Subcutaneous abdominal adipose tissue (tissue), 5 donors: Measurements from ENCODE around the gene GAL3ST3.

ENCODE experiments used
- H3K27ac ChIP-seq: one replicate; pipeline ENCODE4 v1.7.0; 2013; ENCODE audit warnings: low read depth, mild to moderate bottlenecking, inconsistent platforms, low read length, moderate library complexity
- H3K27me3 ChIP-seq, 5 donors: one replicate each; pipeline ENCODE4 v1.7.0; 2013; ENCODE audit warnings: low read length in 5 of 5, inconsistent platforms in 1 of 5; ENCODE audit not compliant: control insufficient read depth in 5 of 5, insufficient read depth in 4 of 5
- H3K36me3 ChIP-seq, 5 donors: one replicate each; pipeline ENCODE4 v1.7.0; 2013; ENCODE audit warnings: low read length in 5 of 5; ENCODE audit not compliant: control insufficient read depth in 5 of 5, insufficient read depth in 5 of 5
- H3K4me1 ChIP-seq, 5 donors: one replicate each; pipeline ENCODE4 v1.7.0; 2013; ENCODE audit warnings: low read length in 5 of 5, mild to moderate bottlenecking in 3 of 5, moderate library complexity in 1 of 5; ENCODE audit not compliant: control insufficient read depth in 5 of 5, insufficient read depth in 5 of 5
- H3K4me3 ChIP-seq, 5 donors: one replicate each; pipeline ENCODE4 v1.7.0; 2013; ENCODE audit warnings: low read length in 5 of 5, low read depth in 1 of 5
- H3K9ac ChIP-seq, 5 donors: one replicate each; pipeline ENCODE4 v1.7.0; 2013; ENCODE audit warnings: low read length in 5 of 5, mild to moderate bottlenecking in 4 of 5, moderate library complexity in 3 of 5
- H3K9me3 ChIP-seq, 5 donors: one replicate each; pipeline ENCODE4 v1.7.0; 2013; ENCODE audit warnings: low read length in 5 of 5; ENCODE audit not compliant: control insufficient read depth in 5 of 5
- donor health status: healthy.
- donor health status: healthy.
- donor health status: healthy.
- donor health status: healthy.
- donor health status: healthy.

Gene GAL3ST3

DNA sequence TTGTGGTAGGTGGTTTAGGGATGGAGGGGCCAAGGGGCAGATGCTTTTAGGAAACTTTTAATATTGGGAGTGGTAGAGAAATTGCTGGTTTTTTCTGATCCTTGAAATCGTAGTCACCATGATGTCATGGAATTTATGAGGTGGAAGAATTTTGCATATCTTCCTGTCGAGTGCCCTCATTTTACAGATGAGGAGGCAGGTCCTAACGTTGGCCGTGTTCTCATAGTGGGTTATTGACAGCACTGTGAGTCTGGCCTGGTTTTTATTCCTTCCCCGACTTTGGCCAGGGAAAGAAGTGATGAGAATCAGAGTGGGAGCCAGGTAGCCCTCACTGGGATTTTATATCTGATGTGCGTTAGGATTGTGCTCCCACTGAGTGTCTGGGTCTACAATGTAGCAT lies 12.3 kb upstream of the GAL3ST3 start:
- Histone ChIP-seq H3K27me3 (no peaks in the 10 kb centered on the region), H3K36me3 (peaks cover 33 to 93% (median 90%) of the 10 kb centered on the region in 5 donors), H3K9me3 (no peaks in the 10 kb centered on the region), H3K4me3 (no peak overlapping the region), H3K27ac (peak overlapping the region; percentile 27), H3K9ac (no peak overlapping the region), H3K4me1 (peaks cover 0 to 10% (median 0%) of the 10 kb centered on the region in 5 donors)

DNA sequence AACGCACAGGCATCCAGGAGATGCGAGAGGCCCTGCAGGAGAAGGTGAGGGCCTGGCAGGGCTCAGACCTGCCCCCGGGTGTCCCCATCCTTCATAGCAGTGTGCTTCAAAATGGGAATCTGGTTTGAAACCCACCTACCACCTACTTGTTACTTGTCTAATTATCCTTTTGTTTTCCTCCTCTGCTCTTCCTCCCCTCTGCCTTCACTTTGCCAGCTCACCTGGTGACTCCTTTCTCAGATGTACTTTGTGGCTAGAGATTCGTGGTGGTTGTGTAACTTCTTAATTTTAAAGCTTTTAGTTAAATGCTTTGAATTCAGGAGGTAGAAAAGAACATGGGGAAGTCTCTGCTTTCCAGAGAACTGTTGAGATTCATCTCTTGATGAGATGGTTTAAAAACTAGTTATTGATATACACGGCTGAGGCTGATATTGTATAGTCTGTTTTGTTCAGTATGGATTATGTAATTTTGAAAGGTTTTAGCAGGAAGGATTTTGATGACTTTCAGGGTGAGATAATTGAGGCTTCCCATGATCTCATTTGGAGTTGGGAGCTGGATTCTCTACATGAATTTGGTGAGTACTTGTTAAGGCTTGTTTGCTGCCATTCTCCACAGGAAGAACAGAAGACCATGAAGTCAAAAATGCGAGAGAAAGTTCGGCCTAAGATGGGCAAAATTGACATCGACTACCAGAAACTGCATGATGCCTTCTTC lies 11.2 kb upstream of the GAL3ST3 start:
- Histone ChIP-seq H3K36me3 (peaks cover 28 to 95% (median 90%) of the 10 kb centered on the region in 5 donors), H3K4me3 (no peak overlapping the region), H3K9ac (no peak overlapping the region), H3K27me3 (no peaks in the 10 kb centered on the region), H3K4me1 (peaks cover 0 to 18% (median 3%) of the 10 kb centered on the region in 5 donors), H3K9me3 (no peaks in the 10 kb centered on the region), H3K27ac (no peak overlapping the region)

DNA sequence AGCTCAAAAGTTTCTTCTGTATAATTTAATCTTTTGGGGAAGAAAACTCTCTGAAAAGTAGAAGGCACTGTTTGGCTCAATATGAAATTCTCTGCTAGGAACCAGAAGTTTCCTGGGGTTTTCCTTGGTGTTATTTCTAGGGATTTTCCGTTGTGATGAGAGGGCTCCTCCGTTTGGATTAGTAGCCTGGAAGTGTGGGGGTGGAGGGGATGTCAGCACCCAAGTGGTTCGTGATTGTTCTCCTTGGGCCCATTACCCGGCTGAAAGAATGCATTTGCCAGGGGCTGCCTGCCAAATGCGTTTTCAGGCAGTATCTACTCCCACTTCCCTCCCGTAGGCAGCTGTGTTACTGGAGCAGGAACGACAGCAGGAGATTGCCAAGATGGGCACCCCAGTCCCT lies 7.5 kb upstream of the GAL3ST3 start:
- Histone ChIP-seq H3K9ac (peak overlapping the region in 4 of 5 donors; percentile 28 to 59 (median 48)), H3K4me3 (no peak overlapping the region), H3K4me1 (peaks cover 0 to 41% (median 29%) of the 10 kb centered on the region in 5 donors), H3K9me3 (no peaks in the 10 kb centered on the region), H3K36me3 (peaks cover 10 to 68% (median 63%) of the 10 kb centered on the region in 5 donors), H3K27me3 (no peaks in the 10 kb centered on the region), H3K27ac (peak overlapping the region; percentile 88)

DNA sequence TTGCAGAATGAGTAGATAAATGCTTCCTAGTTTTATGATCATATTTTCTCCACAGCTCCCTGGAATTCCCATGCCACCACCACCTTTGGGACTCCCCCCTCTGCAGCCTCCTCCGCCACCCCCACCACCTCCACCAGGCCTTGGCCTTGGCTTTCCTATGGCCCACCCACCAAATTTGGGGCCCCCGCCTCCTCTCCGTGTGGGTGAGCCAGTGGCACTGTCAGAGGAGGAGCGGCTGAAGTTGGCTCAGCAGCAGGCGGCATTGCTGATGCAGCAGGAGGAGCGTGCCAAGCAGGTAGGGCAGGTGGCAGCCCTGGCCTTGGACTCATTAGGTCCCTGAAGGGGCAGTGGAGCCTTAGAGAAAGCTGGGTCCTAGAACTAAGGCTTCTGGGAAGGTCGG lies 6.1 kb upstream of the GAL3ST3 start:
- no peak overlapping the region for H3K4me3 ChIP-seq
- peak overlapping the region; percentile 88 for H3K27ac ChIP-seq
- H3K9me3 ChIP-seq, result no peaks in the 10 kb centered on the region
- peaks cover 2 to 54% (median 48%) of the 10 kb centered on the region in 5 donors for H3K36me3 ChIP-seq
- peak overlapping the region in 2 of 5 donors; percentile 48 to 49 for H3K9ac ChIP-seq
- no peaks in the 10 kb centered on the region for H3K27me3 ChIP-seq
- H3K4me1 ChIP-seq, result peaks cover 0 to 48% (median 34%) of the 10 kb centered on the region in 5 donors

DNA sequence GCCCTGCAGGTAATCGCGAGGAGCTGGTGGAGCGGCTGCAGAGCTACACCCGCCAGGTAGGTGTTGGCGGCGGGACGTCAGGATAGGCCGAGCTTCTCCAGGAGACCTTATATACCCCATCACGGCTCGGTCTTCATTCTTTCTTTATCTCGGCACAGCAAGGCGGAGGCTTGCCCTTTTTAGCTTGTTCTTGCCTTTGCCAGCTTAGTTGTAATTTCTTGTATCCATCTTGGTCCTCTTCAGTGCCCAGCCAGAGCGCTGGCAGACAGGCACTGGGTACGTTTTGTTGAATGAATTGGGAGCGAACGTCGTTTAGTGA lies 3.7 kb upstream of the GAL3ST3 start:
- Histone ChIP-seq H3K4me1 (peaks cover 0 to 48% (median 34%) of the 10 kb centered on the region in 5 donors), H3K9ac (peak overlapping the region; percentile 93 to 99 (median 99))

DNA sequence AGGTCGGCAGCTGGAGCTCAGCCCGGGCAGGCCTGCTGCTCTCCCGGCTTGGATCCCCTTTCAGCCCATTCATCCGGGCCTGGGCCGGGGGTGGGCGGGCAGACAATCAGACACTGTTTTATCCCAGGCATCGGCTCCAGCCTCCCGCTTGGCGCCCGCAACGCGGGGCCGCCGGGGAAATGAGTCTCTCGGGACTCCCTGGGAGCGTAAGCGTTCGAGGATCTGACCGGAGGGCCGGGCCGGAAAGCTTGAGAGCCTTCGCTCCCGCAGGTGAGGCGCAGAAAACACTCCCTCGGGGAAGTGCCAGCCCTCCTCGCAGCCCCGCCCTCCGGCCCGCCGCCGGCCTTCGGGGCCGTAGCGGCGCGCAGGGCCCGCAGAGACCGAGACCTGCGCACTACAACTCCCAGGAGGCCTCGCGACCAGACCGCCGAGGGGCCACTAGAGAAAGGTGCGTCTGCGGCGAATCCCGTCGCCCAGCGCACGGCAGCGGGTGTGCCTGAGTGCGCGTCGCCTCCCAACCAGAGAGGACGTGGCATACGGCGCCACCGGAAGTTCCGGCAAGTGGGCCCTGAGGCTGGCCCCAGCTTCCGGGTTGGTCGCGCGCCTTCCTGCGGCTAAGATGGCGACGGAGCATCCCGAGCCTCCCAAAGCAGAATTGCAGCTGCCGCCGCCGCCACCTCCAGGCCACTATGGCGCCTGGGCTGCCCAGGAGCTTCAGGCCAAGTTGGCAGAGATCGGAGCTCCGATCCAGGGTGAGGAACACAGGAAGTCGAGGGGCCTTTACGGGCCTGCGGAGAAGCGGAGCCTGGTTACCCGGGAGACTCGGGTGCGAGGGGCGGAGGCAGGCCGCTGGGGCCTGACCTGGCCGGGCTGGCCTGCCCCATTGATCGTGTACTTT lies 3.1 kb upstream of the GAL3ST3 start, which contains the start of gene SF3B2:
Gene SF3B2 (plus strand): TSS at position 599 of the 898 bp plus-strand sequence. CDS start 21 bp downstream, at position 620.
- Histone ChIP-seq H3K36me3 (peaks cover 0 to 25% (median 21%) of the 10 kb centered on the region in 5 donors), H3K27ac (peak within 1 kb of the TSS; percentile 88), H3K4me3 (peak within 1 kb of the TSS; percentile 87 to 99 (median 94)), H3K9me3 (no peaks in the 10 kb centered on the region), H3K9ac (peak within 1 kb of the TSS; percentile 93 to 99 (median 99)), H3K4me1 (peaks cover 0 to 48% (median 34%) of the 10 kb centered on the region in 5 donors), H3K27me3 (peaks cover 0 to 19% (median 13%) of the 10 kb centered on the region in 5 donors)

More for the DNA sequence above, 3.7 kb upstream of the GAL3ST3 start:
- Histone ChIP-seq H3K36me3 (peaks cover 0 to 31% (median 26%) of the 10 kb centered on the region in 5 donors), H3K27me3 (peaks cover 0 to 16% (median 11%) of the 10 kb centered on the region in 5 donors), H3K27ac (peak overlapping the region; percentile 88), H3K4me3 (peak overlapping the region; percentile 87 to 99 (median 94)), H3K9me3 (no peaks in the 10 kb centered on the region)

DNA sequence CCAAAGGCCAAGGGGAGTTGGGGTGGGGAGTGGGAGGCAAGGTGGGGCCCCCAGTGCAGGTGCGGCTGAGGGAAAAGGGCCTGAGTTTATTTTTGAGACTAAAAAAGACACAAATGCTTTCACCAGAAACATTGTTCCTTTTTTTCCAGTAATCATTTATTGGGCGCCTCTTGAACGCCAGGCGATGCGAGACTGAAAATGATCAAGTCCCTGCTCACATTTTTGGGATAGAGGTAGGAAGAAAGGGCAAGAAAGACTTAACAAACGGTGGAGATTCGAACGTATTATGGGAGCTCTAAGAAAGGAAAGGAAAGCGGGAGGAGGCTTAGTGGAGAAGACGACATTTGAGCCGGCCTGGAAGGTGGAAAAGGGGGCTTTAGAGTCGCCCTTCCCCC lies 2.4 kb upstream of the GAL3ST3 start:
- Histone ChIP-seq H3K4me3 (peak overlapping the region; percentile 54 to 99 (median 90)), H3K36me3 (peaks cover 0 to 19% (median 14%) of the 10 kb centered on the region in 5 donors), H3K27ac (peak overlapping the region; percentile 88), H3K9ac (peak overlapping the region; percentile 35 to 99 (median 99)), H3K9me3 (no peaks in the 10 kb centered on the region), H3K4me1 (peaks cover 0 to 42% (median 34%) of the 10 kb centered on the region in 5 donors), H3K27me3 (peaks cover 0 to 19% (median 13%) of the 10 kb centered on the region in 5 donors)

DNA sequence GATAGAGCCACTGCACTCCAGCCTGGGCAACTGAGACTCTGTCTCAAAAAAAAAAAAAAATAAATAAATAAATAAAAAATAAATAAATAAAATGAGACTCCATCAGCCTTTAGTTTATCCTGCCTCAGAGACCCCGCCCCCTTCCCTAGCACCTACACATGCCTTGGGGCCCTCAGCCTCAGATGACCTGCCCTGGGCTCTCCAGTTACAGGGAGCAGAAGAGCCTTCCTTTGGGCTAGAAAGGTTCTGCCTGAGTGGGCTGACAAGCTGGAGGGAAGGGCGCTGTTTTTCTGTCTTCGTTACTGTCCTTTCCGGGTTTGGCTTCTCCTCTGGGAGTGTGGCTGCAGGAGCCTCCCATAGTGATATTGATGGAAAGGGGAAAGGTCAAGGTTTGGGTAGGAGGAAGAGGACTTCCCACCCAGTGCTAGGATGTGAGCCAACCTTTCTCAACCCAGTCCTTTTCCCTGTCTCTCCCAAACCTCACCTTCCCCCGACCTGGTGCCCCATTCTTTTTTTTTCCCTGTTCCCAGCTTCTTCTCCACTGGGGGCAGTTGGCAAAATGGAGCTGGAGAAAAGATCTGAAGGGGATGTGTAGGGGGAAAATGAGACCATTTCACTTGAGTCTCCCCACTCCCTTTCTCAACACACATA lies 1.7 kb upstream of the GAL3ST3 start:
- peaks cover 0 to 39% (median 35%) of the 10 kb centered on the region in 5 donors for H3K4me1 ChIP-seq
- H3K27ac ChIP-seq, result peak overlapping the region; percentile 88
- H3K36me3 ChIP-seq, result peaks cover 0 to 14% (median 12%) of the 10 kb centered on the region in 5 donors
- no peaks in the 10 kb centered on the region for H3K9me3 ChIP-seq
- H3K9ac ChIP-seq, result peak overlapping the region in 1 of 5 donors; percentile 99
- H3K4me3 ChIP-seq, result no peak overlapping the region
- H3K27me3 ChIP-seq, result peaks cover 0 to 19% (median 13%) of the 10 kb centered on the region in 5 donors

DNA sequence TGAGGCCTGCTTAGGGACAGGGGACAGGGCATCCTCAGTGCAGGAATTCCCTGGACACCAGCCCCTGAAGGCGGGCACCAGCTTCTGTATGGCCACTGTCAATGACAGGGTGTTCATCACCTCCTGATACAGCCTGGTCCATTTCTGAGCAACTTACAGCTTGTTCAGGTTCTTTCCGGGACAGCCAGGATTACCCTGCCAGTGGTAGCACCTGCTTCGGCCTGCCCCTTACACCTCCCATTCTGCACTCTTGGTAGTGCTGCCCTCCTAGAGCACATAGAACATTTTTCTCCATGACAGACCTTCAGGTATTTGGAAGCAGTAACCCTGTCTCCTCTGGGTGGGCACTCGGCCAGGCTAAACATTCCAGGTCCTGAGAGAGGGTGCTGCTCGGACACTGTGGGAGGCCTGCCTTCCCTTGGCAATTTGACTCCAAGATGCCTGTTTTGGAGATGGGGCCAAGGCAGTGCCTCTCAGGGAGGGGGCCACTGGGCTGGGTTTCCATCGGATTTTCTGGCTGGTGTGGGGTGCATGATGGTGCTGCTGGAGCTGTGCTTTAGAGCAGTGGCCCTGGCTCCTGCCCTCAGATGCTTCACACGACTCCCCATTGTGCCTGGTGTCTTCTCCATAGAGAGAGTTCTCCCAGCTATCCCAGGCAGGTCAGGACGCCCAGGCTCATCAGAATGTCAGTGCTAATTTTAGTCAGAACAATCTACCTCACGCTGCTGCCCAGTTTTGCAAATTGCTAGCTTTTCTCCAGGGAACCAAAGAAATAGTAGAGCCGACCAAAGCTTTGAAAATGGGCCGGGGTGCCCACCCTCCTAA lies 1.2 kb downstream of the GAL3ST3 start:
- Histone ChIP-seq H3K4me1 (peaks cover 0 to 23% (median 20%) of the 10 kb centered on the region in 5 donors), H3K9me3 (no peaks in the 10 kb centered on the region), H3K27ac (no peak overlapping the region), H3K9ac (no peak overlapping the region), H3K27me3 (peaks cover 0 to 19% (median 13%) of the 10 kb centered on the region in 5 donors), H3K36me3 (no peaks in the 10 kb centered on the region), H3K4me3 (no peak overlapping the region)
